Vagina (tissue), 2 donors: ENCODE measurements around the gene ARSI.

Source experiments
- POLR2A ChIP-seq, 2 donors: fragments of 450-650 bp; IDR thresholded peaks; one replicate each; pipeline ENCODE4 v1.6.1; 2017; ENCODE audit warnings: antibody characterized with exemption in 2 of 2, mild to moderate bottlenecking in 2 of 2, moderate library complexity in 2 of 2
- TF ChIP-seq, protein P1 (sequence below), 3 experiments: fragments of 450-650 bp in 2 of 3; fragments of 200-600 bp in 1 of 3; sonication (generic) in 1 of 3; IDR thresholded peaks; one replicate each; pipeline ENCODE4 v1.5.1; 2017 to 2019; ENCODE audit warnings: antibody characterized with exemption in 3 of 3, mild to moderate bottlenecking in 2 of 3, moderate library complexity in 2 of 3

DNA sequence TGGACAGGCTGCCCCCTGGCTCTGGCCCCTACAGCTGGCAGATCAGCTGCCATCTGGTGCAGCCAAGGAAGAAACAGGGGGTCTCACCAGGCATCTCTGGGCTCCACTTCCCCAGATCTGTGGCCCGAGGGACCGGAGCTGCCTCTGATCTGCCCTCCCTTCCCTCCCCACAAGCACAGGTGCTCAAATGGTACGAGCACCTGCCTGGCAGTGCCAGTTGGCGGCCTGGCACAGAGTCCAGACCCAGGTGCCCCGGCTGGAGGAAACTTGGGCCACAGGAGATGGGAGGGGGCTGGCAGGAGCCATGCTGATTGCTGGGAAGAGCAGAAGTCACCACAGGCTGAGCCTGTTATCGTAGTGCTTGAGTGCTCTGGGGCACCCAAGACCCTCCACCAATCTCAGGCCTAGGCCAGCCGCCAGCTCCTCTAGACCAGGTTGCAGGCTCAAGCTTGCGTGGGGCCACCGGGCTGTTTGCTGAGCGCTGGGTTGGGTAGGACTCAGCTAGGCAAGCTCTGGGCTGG, 8.1 kb downstream of the ARSI start:
- TF ChIP-seq, protein P1, sequence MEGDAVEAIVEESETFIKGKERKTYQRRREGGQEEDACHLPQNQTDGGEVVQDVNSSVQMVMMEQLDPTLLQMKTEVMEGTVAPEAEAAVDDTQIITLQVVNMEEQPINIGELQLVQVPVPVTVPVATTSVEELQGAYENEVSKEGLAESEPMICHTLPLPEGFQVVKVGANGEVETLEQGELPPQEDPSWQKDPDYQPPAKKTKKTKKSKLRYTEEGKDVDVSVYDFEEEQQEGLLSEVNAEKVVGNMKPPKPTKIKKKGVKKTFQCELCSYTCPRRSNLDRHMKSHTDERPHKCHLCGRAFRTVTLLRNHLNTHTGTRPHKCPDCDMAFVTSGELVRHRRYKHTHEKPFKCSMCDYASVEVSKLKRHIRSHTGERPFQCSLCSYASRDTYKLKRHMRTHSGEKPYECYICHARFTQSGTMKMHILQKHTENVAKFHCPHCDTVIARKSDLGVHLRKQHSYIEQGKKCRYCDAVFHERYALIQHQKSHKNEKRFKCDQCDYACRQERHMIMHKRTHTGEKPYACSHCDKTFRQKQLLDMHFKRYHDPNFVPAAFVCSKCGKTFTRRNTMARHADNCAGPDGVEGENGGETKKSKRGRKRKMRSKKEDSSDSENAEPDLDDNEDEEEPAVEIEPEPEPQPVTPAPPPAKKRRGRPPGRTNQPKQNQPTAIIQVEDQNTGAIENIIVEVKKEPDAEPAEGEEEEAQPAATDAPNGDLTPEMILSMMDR (IDR thresholded peaks at IDR 0.05): no peak
- no peak for TF ChIP-seq POLR2A (IDR thresholded peaks at IDR 0.05)
